ENCODE measurements around the gene PSKH1.

GRCh38 chr16:67892899-67893742 lies at the start of gene PSKH1:
- peak in 1 of 6 experiments; percentile 8 for TF ChIP-seq CTCF (IDR thresholded peaks at IDR 0.05)
- peak; percentile 43 to 86 for TF ChIP-seq POLR2A (IDR thresholded peaks at IDR 0.05)

Measured in Peyer's patch (tissue), 4 donors.